Kidney (tissue), 14 donors: ENCODE measurements around the gene GTSF1L. TPM values are rescaled to one million over a fixed set of nuclear protein-coding genes. Genes with fewer than 3 reads are reported as not detected.

Experiments
- DNase-seq, 5 donors: peaks; one replicate each; pipeline ENCODE4 v3.0.0-alpha.2; 2013 to 2020
- FAIRE-seq: peaks from 2 replicates; lab custom pipeline; 2012; peaks lifted over from hg19 to GRCh38; lab: Jason Lieb, UNC
- H3K27ac ChIP-seq, 2 donors: one replicate each; pipeline ENCODE4 v1.7.0; 2013; ENCODE audit warnings: low read depth in 2 of 2, low read length in 2 of 2, inconsistent platforms in 1 of 2
- H3K27me3 ChIP-seq: one replicate; pipeline ENCODE4 v1.7.1; 2013; ENCODE audit warnings: low read length, inconsistent platforms; ENCODE audit not compliant: control insufficient read depth, insufficient read depth
- H3K36me3 ChIP-seq, 3 donors: one replicate each; pipeline versions ENCODE4 v1.7.0 to v1.7.1; 2013; ENCODE audit warnings: low read length in 3 of 3, control low read depth in 1 of 3, inconsistent platforms in 1 of 3; ENCODE audit not compliant: insufficient read depth in 3 of 3, control insufficient read depth in 2 of 3
- H3K4me1 ChIP-seq, 3 donors: one replicate each; pipeline versions ENCODE4 v1.7.0 to v1.7.1; 2013; ENCODE audit warnings: low read length in 3 of 3, inconsistent platforms in 1 of 3, low read depth in 1 of 3; ENCODE audit not compliant: control insufficient read depth in 2 of 3, insufficient read depth in 2 of 3
- H3K4me3 ChIP-seq, 3 donors: one replicate each; pipeline versions ENCODE4 v1.7.0 to v1.8.1; 2013; ENCODE audit warnings: low read length in 3 of 3, control low read depth in 1 of 3, inconsistent platforms in 1 of 3
- H3K9ac ChIP-seq, 3 donors: one replicate each; pipeline versions ENCODE4 v1.7.0 to v1.7.1; 2013; ENCODE audit warnings: low read length in 3 of 3, control low read depth in 1 of 3, inconsistent platforms in 1 of 3
- H3K9me3 ChIP-seq, 3 donors: one replicate each; pipeline versions ENCODE4 v1.7.0 to v1.7.1; 2013; ENCODE audit warnings: low read length in 3 of 3, control low read depth in 1 of 3, inconsistent platforms in 1 of 3; ENCODE audit not compliant: control insufficient read depth in 2 of 3, insufficient read depth in 1 of 3
- intact Hi-C: fragments of 100-400 bp; cut with DNase I; formaldehyde crosslinking; loops from one replicate; pipeline ENCODE4 v1.11.1; 2022
- polyA plus RNA-seq: library from polyadenylated mRNA; stranded (reverse); fragments of 350-450 nt; fragmentation: Illumina TruSeq; extraction: RNeasy Lipid Tissue Mini Kit (QIAGEN cat#74804); gene quantifications from one replicate; pipeline ENCODE4 v1.2.3, GENCODE V29; 2014; ENCODE audit warnings: low read depth, low replicate concordance; ENCODE audit not compliant: insufficient read depth
- total RNA-seq: library from RNA; stranded (reverse); fragmentation: NEBNext Ultra II Directional; extraction: Animal tissue kit (Norgen Biotek cat#: 25700); gene quantifications from one replicate; pipeline ENCODE4 v1.2.1, GENCODE V29; 2021
- TF ChIP-seq, protein P1 (sequence below): IDR thresholded peaks from 3 replicates; pipeline ENCODE4 v1.5.1; 2012; ENCODE audit warnings: mild to moderate bottlenecking, moderate library complexity, borderline replicate concordance; ENCODE audit not compliant: insufficient read depth; ENCODE audit errors: extremely low read depth
- donor health status: control.
- donor health status: control.
- donor health status: control.
- donor health status: control.
- donor health status: control.
- donor health status: DM: yes; HTN: yes; CAD: no.
- donor health status: Normal renal cell carcinoma (clear cell type).

Gene GTSF1L
- total and polyA plus RNA-seq, 2 donors from 2014 or later, result not detected

DNA sequence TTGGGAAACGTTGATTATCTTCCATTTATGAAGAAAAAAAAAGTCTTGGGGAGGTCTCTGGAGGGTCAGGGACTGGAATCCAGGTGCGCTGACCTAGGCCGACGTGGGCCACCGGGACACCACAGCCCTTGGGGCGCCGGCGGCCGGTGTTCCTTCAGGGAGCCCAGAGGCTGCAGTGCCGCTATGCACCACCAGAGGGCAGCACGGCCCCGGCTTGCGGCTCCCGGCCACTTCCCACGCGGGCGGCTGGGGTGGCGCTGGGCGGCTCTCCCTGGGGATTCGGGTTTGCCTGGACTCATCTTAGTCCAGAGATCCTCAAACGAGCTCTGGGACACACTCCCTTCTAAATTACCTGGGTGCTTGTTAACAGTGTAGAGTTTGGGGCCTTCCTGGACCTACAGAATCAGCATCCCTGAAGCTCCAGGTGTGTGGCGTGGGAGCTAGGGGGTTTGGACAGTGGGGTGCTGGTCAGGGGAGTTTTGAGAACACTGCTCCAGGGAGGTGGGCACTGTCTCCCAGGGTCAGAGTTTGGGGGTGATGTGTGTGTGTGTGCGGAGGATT lies 23.0 kb upstream of the GTSF1L start:
- peak; percentile 50 to 87 (median 73) for DNase-seq
- H3K4me3 ChIP-seq, result no peak overlapping the region
- FAIRE-seq, result no peak
- H3K27me3 ChIP-seq, result no peaks in the 10 kb centered on the region
- intact Hi-C loops, result loop anchor here (5.0 kb wide), 1 partner anchor 327 kb away; no protein-coding TSS in a partner anchor
- H3K36me3 ChIP-seq, result no peaks in the 10 kb centered on the region
- H3K9me3 ChIP-seq, result no peaks in the 10 kb centered on the region
- H3K27ac ChIP-seq, result no peak overlapping the region
- TF ChIP-seq, protein P1, sequence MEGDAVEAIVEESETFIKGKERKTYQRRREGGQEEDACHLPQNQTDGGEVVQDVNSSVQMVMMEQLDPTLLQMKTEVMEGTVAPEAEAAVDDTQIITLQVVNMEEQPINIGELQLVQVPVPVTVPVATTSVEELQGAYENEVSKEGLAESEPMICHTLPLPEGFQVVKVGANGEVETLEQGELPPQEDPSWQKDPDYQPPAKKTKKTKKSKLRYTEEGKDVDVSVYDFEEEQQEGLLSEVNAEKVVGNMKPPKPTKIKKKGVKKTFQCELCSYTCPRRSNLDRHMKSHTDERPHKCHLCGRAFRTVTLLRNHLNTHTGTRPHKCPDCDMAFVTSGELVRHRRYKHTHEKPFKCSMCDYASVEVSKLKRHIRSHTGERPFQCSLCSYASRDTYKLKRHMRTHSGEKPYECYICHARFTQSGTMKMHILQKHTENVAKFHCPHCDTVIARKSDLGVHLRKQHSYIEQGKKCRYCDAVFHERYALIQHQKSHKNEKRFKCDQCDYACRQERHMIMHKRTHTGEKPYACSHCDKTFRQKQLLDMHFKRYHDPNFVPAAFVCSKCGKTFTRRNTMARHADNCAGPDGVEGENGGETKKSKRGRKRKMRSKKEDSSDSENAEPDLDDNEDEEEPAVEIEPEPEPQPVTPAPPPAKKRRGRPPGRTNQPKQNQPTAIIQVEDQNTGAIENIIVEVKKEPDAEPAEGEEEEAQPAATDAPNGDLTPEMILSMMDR, result peak; percentile 92
- no peaks in the 10 kb centered on the region for H3K4me1 ChIP-seq
- no peak overlapping the region for H3K9ac ChIP-seq

DNA sequence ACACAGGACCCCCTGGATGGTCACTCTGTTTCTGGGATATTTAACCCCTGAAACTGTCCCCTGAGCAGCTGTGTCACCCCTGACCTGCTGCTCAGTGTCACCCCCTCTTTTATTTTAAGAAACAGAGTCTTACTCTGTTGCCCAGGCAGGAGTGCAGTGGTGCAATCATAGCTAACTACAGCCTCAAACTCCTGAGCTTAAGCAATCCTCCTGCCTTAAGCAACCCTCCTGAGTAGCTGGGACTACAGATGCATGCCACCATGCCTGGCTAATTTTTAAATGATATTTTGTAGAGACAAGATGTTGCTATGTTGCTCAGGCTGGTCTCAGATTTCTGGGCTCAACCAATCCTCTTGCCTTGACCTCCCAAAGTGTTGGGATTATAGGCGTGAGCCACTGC lies 21.5 kb upstream of the GTSF1L start:
- no peaks in the 10 kb centered on the region for H3K36me3 ChIP-seq
- no peaks in the 10 kb centered on the region for H3K4me1 ChIP-seq
- FAIRE-seq, result no peak
- intact Hi-C loops, result no loop called here
- no peak overlapping the region for H3K4me3 ChIP-seq
- H3K27ac ChIP-seq, result no peak overlapping the region
- no peak overlapping the region for H3K9ac ChIP-seq
- TF ChIP-seq, protein P1, result no peak
- H3K9me3 ChIP-seq, result no peaks in the 10 kb centered on the region
- DNase-seq, result no peak
- H3K27me3 ChIP-seq, result no peaks in the 10 kb centered on the region

DNA sequence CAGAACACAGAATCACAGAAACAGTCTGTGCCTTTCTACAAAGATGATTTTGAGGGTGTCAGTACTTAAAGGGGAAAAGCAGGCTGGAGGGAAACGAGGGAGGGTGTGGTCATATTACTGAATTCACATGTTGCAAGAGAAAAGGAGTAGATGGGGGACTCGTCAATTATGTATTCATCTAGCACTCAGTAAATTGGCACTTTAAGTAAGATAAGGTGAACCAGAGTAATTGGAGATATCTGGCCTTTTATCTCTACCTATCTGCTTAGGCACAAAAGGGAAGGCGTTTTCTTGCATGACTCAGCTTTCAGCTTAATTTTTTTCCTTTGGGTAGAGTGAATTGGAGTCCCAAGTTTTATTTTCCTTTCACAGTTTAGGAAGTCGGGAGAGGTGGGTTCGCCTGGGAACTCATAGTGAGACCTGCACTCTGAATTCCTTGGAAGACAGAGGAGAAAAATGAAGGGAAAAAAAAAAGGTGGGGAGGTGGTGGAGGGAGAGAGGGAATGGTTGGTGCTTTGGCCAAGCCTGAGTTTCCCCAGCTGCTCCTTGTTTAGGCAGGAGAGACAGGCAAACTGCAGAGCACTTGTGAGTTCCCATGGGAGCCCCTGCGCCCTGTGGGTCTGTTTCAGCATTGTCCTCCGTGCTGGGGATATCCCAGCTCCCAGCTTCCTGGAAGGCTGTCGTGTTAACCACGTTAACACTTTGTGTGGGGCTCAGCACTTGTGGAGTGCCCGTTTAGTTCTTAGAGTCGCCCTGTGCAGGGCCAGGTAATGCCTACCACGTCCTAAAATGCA lies 19.7 kb upstream of the GTSF1L start:
- H3K9ac ChIP-seq, result no peak overlapping the region
- H3K27me3 ChIP-seq, result no peaks in the 10 kb centered on the region
- H3K36me3 ChIP-seq, result no peaks in the 10 kb centered on the region
- TF ChIP-seq, protein P1, result no peak
- DNase-seq (no peak), FAIRE-seq (no peak)
- H3K9me3 ChIP-seq, result no peaks in the 10 kb centered on the region
- intact Hi-C loops, result no loop called here
- no peak overlapping the region for H3K4me3 ChIP-seq
- no peak overlapping the region for H3K27ac ChIP-seq
- H3K4me1 ChIP-seq, result no peaks in the 10 kb centered on the region
